Transverse colon (tissue), 4 donors: Measurements from ENCODE around the gene PERM1.

Experiments used
- CTCF ChIP-seq, 5 experiments: fragments of 200-600 bp in 3 of 5; fragments of 450-650 bp in 2 of 5; sonication (generic) in 3 of 5; IDR thresholded peaks; 1 replicate in 2 of 5; 2 replicates in 3 of 5; pipeline ENCODE4 v1.5.1; 2016 to 2017; ENCODE audit warnings: antibody characterized with exemption in 5 of 5, inconsistent platforms in 3 of 5, mild to moderate bottlenecking in 2 of 5, moderate library complexity in 1 of 5
- EP300 ChIP-seq: sonication (generic); formaldehyde crosslinking; IDR thresholded peaks from one replicate; pipeline ENCODE4 v1.6.1; 2017; ENCODE audit warnings: antibody characterized with exemption, low read depth
- POLR2A ChIP-seq: fragments of 450-650 bp; IDR thresholded peaks from one replicate; pipeline ENCODE4 v1.6.1; 2016; ENCODE audit warnings: antibody characterized with exemption, mild to moderate bottlenecking, moderate library complexity
- POLR2AphosphoS5 ChIP-seq, 3 donors: sonication (generic); formaldehyde crosslinking; IDR thresholded peaks; one replicate each; pipeline ENCODE4 v1.6.1; 2016; ENCODE audit warnings: antibody characterized with exemption in 3 of 3

GRCh38 chr1:980602-981395 lies 1.1 kb downstream of the PERM1 start:
- TF ChIP-seq CTCF (IDR thresholded peaks at IDR 0.05), result no peak
- no peak for TF ChIP-seq POLR2A
- TF ChIP-seq EP300, result no peak
- no peak for TF ChIP-seq POLR2AphosphoS5 (IDR thresholded peaks at IDR 0.05)
